Activated CD4-positive, CD25-positive, alpha-beta regulatory T cell treated with anti-CD3 and anti-CD28 coated beads, Interleukin-2, amount 50 U/mL, for 24 hours (primary cell): ENCODE results near the gene U2AF1.
"Not testable (repeated sequence)": the region's sequence is repeated elsewhere in the genome, so short reads cannot be mapped to it uniquely, and the experiment has no call there.

Experiments used
- ATAC-seq, 2 donors: fragments of 150-1000 bp; cut with Tn5 transposase; one replicate each; pipeline ENCODE4 v1.10.0; 2021; ENCODE audit warnings: mild to moderate bottlenecking in 1 of 2, moderate library complexity in 1 of 2

The U2AF1 gene

GRCh38 chr21:43106965-43107793 is at the start of gene U2AF1:
Gene U2AF1 (minus strand): TSS chr21:43107570. CDS start chr21:43107494, 76 bp downstream.
- ATAC-seq = peak; percentile 87 to 91

GRCh38 chr21:43153601-43154000 is 46.2 kb upstream of the U2AF1 start:
- ATAC-seq = not testable (repeated sequence)

- ATAC-seq = not testable (repeated sequence)
These were observed 42.0 kb upstream of the U2AF1 start for GRCh38 chr21:43149344-43149743.

DNA sequence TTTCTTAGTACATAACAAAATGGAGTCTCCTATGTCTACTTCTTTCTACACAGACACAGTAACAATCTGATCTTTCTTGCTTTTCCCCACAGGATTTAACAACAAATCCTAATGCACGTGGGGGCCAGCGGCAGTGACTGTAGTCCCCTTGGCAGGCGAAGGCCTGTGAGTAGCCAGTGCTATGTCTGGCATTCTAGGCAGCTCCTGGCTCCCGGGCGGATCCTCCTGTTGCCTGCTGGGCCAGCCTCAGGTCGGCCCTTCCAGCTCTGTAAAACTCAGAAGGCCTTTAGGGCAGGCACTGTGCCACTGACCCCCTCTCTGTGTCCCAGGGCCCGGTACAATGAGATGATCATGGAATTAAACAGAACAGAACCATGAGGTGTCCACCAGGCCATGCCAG is 40.6 kb upstream of the U2AF1 start:
- ATAC-seq = not testable (repeated sequence)

DNA sequence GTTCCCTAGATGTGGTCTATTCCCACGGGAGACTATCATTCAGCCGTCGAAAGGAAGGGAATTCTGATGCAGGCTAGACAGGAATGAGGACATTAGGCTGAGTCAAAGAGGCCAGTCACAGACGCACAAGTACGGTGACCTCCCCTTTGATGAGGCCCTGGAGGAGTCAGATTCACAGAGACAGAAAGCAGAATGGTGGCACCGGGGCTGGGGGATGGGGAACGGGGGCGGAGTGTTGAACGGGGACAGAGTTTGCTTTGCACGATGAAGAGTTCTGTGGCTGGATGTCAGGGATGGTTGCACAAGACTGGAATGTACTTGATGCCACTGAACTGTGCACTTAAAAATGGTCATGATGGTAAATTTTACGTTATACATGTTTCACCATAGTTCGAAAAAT is 39.3 kb upstream of the U2AF1 start:
- ATAC-seq = not testable (repeated sequence)

- not testable (repeated sequence) for ATAC-seq
These were observed 34.0 kb upstream of the U2AF1 start for GRCh38 chr21:43141407-43141806.

- ATAC-seq = peak in 1 of 2 donors; percentile 24
These were observed 31.6 kb upstream of the U2AF1 start for GRCh38 chr21:43138944-43139343.

GRCh38 chr21:43134520-43134919 is 27.1 kb upstream of the U2AF1 start:
- not testable (repeated sequence) for ATAC-seq

DNA sequence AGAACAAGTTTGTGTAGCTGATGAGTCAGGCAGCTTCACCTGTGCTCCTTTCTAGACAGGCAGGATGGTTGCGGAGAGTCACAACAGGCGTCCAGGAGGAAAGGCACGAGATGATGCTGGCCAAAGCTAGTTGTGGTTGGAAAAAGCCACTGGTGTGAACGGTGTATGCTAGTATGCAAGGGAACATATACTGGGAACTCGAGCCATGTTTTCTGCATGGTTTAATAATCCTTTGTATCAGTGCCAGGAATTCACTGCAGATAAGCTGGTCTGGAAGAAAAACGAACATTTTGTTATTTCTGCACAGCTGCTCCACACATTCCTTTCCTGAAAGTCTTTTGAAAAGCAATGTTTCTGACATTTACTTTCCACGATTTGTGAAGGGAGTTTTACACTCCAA is 22.7 kb upstream of the U2AF1 start:
- not testable (repeated sequence) for ATAC-seq

- ATAC-seq = not testable (repeated sequence)
These were observed 8.6 kb upstream of the U2AF1 start for GRCh38 chr21:43115956-43116355.

DNA sequence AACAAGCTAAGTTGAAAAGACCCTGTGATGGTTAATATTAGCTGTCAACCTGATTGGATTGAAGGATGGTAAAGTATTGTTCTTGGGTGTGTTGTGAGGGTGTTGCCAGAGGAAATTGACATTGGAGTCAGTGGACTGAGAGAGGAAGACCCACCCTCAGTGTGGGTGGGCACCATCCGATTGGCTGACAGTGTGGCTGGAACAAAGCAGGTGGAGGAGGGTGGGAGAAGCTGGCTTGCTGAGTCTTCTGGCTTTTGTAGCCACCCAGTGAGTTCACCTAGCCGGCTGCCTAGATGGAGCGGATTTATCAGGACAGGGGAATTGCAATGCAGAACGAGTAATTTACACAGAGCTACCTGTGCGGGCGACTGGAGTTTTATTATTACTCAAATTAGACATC is 7.1 kb upstream of the U2AF1 start:
- ATAC-seq = not testable (repeated sequence)

- ATAC-seq = peak; percentile 30 to 57
These were observed 1.6 kb upstream of the U2AF1 start for GRCh38 chr21:43109006-43109405.

DNA sequence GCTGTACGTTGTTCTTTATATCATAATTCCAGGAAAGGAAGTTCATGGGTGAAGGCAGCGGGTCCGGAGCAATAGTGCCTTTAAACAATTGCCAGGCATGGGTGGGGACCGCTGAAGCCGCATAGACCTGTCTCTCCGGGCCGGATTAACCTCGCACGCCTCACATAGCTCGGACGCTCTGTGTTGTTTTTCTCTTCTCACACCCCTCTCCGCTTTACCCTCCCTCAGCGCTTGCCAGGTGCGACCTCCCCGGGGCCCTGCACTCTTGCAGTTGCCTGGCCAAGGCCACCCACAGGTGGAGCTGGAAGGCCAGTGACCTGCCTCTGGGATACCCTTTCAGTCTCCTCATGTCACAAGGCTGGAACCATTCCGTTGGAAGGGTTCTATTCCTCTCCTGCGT is 807 bp upstream of the U2AF1 start:
- ATAC-seq = not testable (repeated sequence)

GRCh38 chr21:43107794-43108137 is 396 bp upstream of the U2AF1 start:
- ATAC-seq = not testable (repeated sequence)

GRCh38 chr21:43104642-43105041 is 2.7 kb downstream of the U2AF1 start:
- ATAC-seq = not testable (repeated sequence)

DNA sequence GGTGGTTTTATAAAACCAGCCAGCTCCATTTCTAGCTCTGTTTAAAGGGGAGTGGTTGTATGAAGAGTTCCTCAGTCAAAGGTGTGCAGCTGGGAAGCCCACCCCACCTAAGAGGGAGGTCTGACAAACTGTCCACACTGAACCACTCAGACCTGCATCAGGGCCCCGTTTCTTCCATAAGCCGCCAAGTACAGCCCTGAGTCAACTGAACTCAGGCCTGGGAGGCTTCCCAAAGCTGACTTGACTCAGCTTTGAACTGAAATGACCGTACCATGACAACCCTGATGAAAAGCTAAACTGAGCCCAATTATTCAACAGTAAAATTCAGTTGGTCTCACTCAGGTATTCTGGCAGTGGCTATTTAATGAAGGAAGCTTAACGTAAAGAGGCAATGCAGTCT is 5.1 kb downstream of the U2AF1 start:
- ATAC-seq = peak in 1 of 2 donors; percentile 31

DNA sequence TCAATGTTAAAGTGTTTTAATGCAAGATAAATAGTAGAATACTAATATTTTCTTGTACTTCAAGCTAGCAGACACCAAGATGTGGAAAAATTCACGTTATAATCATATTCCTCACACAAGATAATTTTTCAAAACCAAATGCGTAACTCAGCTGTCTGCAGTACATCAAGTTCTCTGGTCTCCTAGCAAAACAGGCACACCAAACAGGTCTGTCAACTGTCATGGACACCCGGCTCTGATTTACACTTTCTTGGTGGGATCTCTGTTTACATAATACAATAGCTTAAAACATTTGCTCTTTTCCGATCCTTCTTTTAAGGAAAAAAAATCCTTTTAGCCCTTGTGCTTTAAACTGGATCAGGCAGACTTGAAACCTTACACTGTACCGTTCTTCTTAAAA is 5.7 kb downstream of the U2AF1 start:
- not testable (repeated sequence) for ATAC-seq

- not testable (repeated sequence) for ATAC-seq
These were observed 6.4 kb downstream of the U2AF1 start for GRCh38 chr21:43101000-43101399.

DNA sequence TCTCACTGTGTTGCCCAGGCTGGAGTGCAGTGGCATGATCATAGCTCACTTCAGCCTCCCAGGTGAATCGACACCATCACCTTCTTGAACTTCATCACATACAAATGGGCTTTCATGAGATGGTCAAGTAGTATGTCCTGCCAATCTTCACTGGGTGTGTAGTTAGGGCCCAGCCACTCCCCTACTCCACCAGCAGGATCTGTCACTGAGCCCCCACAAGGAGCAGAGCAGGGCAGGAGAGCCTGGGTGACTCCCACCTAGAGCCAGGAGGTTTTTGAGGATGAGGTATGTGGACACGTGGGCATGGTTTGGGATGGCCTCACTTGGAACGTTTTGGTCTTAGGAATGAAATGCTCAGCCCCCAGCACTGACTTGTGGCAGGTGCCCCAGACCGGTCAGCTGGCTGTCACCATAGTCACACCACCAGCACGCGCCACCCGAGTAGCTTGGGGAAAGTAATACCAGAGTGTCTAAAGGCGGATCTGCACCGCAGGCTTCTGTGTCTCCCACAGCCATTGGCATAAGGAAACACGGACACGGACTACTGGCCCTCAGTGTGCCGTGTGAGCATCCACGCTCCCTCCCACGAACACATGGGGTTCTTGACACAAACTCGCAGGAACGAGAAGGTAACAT is 15.3 kb downstream of the U2AF1 start:
- ATAC-seq = not testable (repeated sequence)

GRCh38 chr21:43090947-43091346 is 16.4 kb downstream of the U2AF1 start:
- ATAC-seq = not testable (repeated sequence)

DNA sequence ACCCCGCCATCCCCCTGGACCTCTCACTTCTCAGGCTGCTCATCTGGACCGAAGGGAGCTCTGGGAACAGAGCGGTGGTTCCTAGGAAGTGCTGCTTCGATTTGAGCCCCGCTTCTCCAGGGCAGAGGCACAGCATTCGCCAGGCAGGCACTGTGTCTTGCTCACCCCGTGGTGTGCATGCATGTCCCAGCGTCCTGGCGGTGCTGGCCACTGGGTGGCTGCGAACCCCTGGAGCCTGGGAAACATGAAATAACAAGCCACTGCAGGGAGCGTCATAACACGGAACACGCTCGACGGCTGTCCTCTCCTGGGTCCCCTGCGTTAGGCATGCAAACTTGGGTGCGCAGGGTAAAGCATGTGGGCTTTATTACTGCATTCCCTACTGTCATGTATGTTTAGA is 17.9 kb downstream of the U2AF1 start:
- ATAC-seq = not testable (repeated sequence)

GRCh38 chr21:43082587-43083300 is 24.6 kb downstream of the U2AF1 start:
- not testable (repeated sequence) for ATAC-seq

GRCh38 chr21:43076643-43077042 is 30.7 kb downstream of the U2AF1 start:
- ATAC-seq = not testable (repeated sequence)
